Astrocyte of the spinal cord (primary cell): Measurements from ENCODE around the gene HCRTR1.

Source experiments
- DNase-seq: peaks from one replicate; pipeline ENCODE4 v3.0.0; 2011; ENCODE audit warnings: low read depth, low spot score
- H3K4me3 ChIP-seq: 2 replicates; pipeline ENCODE4 v1.5.1; 2011; ENCODE audit warnings: low read depth, mild to moderate bottlenecking, low read length, moderate library complexity
- in situ Hi-C: cut with HindIII; loops from 2 replicates; pipeline ENCODE4 v1.10.0; 2017; ENCODE audit warnings: low sequenced_read_pairs
- TF ChIP-seq, protein P1 (sequence below): IDR thresholded peaks from 2 replicates; pipeline ENCODE4 v1.5.1; 2012; ENCODE audit warnings: low read depth, mild to moderate bottlenecking, low read length, inconsistent platforms

Gene HCRTR1

DNA sequence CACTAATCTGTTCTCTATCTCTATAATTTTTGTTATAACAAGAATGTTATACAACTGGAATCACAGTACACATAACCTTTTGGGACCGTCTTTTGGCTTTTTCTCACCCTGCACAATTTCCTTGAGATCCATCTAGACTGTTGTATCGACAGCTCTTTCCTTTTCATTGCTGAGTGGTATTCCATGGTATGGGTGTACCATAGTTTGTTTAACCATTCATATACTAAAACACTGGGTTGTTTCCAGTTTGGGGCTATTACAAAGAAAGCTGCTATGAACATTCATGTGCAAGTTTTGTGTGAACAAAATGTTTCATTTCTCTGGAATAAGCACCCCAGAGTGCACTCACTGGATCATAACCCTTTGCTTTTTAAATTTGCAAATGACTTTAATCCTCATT lies 15.4 kb upstream of the HCRTR1 start:
- in situ Hi-C loops, result no loop called here
- no peak overlapping the region for H3K4me3 ChIP-seq
- DNase-seq, result no peak
- TF ChIP-seq, protein P1, sequence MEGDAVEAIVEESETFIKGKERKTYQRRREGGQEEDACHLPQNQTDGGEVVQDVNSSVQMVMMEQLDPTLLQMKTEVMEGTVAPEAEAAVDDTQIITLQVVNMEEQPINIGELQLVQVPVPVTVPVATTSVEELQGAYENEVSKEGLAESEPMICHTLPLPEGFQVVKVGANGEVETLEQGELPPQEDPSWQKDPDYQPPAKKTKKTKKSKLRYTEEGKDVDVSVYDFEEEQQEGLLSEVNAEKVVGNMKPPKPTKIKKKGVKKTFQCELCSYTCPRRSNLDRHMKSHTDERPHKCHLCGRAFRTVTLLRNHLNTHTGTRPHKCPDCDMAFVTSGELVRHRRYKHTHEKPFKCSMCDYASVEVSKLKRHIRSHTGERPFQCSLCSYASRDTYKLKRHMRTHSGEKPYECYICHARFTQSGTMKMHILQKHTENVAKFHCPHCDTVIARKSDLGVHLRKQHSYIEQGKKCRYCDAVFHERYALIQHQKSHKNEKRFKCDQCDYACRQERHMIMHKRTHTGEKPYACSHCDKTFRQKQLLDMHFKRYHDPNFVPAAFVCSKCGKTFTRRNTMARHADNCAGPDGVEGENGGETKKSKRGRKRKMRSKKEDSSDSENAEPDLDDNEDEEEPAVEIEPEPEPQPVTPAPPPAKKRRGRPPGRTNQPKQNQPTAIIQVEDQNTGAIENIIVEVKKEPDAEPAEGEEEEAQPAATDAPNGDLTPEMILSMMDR, result no peak

DNA sequence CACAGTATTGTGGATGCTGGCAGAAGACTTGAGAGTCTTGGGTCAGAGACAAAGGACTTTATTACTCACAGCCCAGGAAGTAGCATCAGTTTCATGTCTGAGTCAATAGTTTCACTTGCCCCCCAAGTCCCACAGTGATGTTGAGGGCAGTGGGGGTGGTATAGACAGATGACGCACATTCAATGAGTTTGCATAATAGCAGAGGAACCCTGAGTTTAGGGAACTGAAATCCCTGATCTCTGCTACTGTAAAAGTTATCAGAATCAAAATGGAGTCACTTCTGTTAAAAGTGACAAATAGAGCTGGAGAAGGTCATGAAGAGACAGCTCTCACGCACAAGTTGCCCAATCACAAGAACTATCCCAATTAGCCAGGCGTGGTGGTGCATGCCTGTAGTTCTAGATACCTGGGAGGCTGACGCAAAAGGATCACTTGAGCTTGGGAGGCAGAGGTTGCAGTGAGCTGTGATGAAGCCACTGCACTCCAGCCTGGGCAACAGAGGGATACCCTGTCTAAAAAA lies 11.5 kb upstream of the HCRTR1 start:
- peak; percentile 45 for DNase-seq
- TF ChIP-seq, protein P1, result no peak
- H3K4me3 ChIP-seq, result no peak overlapping the region
- in situ Hi-C loops, result no loop called here

DNA sequence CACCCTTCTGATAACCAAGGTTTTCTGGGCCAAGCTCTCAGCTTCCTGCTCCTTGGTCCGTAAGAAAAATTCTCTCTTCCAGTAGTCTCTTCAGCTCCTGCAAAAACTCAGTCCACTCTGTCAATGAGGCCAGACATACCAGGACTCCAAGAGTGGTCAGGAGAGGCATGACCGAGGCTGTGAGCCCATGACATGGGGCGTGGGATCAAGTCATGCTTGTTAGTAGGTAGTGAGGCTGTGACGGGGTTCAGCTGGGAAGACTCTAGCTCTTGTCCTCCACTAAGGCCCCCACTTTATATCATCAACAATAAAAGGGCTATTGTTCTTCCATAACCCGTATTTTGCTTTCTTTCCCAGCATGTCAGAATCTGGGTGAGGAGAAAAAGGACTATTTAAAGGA lies 10.1 kb upstream of the HCRTR1 start:
- DNase-seq, result no peak
- H3K4me3 ChIP-seq, result no peak overlapping the region
- TF ChIP-seq, protein P1, result no peak
- in situ Hi-C loops, result no loop called here

DNA sequence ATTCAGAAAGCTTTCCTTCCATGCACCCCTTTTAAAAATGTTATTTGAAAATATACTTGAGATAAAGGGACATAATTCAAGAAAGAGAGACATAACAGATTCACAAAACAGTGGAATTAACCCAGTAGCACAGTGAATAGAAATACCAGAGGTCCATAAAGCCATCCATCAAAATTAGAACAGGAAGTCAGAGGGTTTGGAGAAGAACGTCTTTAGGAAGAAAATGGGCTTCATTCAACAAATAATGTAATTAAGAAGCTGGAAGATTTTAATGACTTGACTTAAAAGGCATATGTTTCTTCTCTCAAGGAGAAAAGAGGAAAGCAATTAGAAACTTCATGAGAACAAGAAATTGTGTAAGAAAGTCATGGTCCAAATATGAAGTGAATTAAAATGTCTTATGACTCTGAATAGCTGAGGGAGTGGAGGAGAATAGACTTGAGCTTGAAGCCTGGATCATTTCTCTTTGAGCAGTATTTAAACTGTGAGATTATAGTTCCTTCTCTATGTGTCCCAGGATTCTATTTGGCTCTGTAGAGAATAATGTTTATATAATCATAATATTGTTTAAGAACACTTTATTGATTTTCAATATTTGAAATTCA lies 7.9 kb upstream of the HCRTR1 start:
- no peak for DNase-seq
- in situ Hi-C loops, result no loop called here
- no peak overlapping the region for H3K4me3 ChIP-seq
- TF ChIP-seq, protein P1, result no peak

DNA sequence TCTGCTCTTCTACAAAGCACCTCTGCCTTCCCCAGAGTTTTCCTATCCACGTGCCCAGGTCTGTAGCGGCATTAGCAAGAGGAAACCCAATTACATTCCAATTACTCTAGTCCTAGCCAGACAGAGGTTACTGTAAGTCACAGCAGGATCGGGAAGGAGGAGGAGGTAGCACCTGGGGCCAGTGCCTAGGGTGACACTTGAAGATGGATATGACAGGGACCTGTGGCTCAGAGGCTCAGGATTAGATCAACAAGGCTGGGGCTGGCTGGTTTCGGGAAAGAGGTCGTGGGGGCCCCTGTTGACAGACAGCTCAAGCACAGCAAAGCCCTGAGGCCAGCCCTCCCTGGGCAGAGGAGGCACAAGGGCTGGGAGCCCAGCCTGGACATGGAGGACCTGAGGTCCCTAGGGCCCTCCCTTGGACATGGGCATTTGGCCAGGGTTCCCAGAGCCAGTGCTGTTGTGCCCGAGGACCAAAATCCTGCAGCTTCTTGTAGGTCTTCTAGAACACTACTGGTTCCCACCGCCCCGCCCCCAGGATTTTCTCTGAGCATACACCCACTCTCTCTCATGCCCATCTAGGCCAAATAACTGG lies 3.0 kb upstream of the HCRTR1 start:
- no peak for DNase-seq
- TF ChIP-seq, protein P1, result no peak
- no peak overlapping the region for H3K4me3 ChIP-seq
- in situ Hi-C loops, result no loop called here

DNA sequence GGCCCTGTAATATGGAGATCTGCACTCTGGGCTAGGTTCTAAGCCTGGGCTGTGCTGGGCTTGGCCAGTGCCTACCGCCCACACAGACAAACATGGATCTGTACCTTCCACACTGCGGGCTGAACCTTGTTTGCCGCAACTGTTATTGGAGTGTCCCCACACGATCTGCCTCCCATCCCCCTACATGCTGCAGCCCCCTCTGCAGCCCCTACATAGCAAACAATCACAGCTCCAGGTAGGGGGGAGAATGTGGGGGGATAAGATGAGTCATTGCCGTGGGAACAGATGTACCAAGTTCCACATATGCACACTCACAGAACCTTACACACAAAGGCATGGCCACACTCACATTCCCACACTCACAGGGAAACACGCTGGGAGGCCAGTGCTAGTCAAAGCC lies 2.1 kb upstream of the HCRTR1 start:
- DNase-seq, result no peak
- TF ChIP-seq, protein P1, result no peak
- in situ Hi-C loops, result no loop called here
- H3K4me3 ChIP-seq, result no peak overlapping the region
